Measurements from ENCODE around the gene GTSE1.

The GTSE1 gene

GRCh38 chr22:46380069-46380468, 83.4 kb downstream of the GTSE1 start:
- no peak for DNase-seq (ENCODE audit: low spot score)

Data from AG08396 (cell line).